Caco-2 (cell line): ENCODE results near the gene ARHGAP44. TPM values are rescaled to one million over a fixed set of nuclear protein-coding genes. Genes with fewer than 3 reads are reported as not detected.

Experiments
- BruUV-seq: library from RNA; stranded (reverse); fragments of 400-500 nt; replicated peaks from 2 replicates; lab custom pipeline; 2021; lab: Mats Ljungman, UMichigan
- CTCF ChIA-PET: fragments of 300-600 bp; sonication (Branson Sonifier 250); formaldehyde crosslinking; loops from one replicate; lab custom pipeline; 2022; ENCODE audit warnings: antibody characterized with exemption; lab: Charles Lee
- POLR2A ChIA-PET: fragments of 300-600 bp; sonication (Branson Sonifier 250); formaldehyde crosslinking; loops from one replicate; lab custom pipeline; 2022; ENCODE audit warnings: antibody characterized with exemption; lab: Charles Lee
- DNase-seq, 2 experiments: peaks; one replicate each; pipeline versions ENCODE4 v3.0.0 to v3.0.0-alpha.2; 2020 to 2022
- H3K27me3 ChIP-seq: replicated peaks from 2 replicates; pipeline ENCODE4 v1.6.0; 2011; ENCODE audit warnings: low read length; ENCODE audit not compliant: control insufficient read depth, insufficient read depth
- H3K36me3 ChIP-seq: 2 replicates; pipeline ENCODE4 v1.5.1; 2011; ENCODE audit warnings: low read length; ENCODE audit not compliant: control insufficient read depth, insufficient read depth
- H3K4me1 ChIP-seq: fragments of 250-450 bp; sonication (Bioruptor Pico); 2 replicates; pipeline ENCODE4 v1.5.1; 2020; ENCODE audit warnings: mild to moderate bottlenecking
- H3K4me3 ChIP-seq: 2 replicates; pipeline ENCODE4 v1.5.1; 2011; ENCODE audit warnings: low read depth, mild to moderate bottlenecking, control low read depth, low read length
- H3K9me3 ChIP-seq: fragments of 250-450 bp; sonication (Bioruptor Pico); 2 replicates; pipeline ENCODE4 v1.5.1; 2020; ENCODE audit warnings: mild to moderate bottlenecking, moderate library complexity
- H3K27ac Mint-ChIP-seq: one replicate; pipeline ENCODE4 v1.8.0; 2022; ENCODE audit warnings: mixed read lengths; ENCODE audit not compliant: unreplicated experiment
- H3K27me3 Mint-ChIP-seq: one replicate; pipeline ENCODE4 v1.8.0; 2022; ENCODE audit warnings: mixed read lengths; ENCODE audit not compliant: insufficient read depth, unreplicated experiment
- H3K36me3 Mint-ChIP-seq: one replicate; pipeline ENCODE4 v1.8.0; 2022; ENCODE audit warnings: mild to moderate bottlenecking, mixed read lengths; ENCODE audit not compliant: insufficient read depth, unreplicated experiment
- H3K4me1 Mint-ChIP-seq: one replicate; pipeline ENCODE4 v1.8.0; 2022; ENCODE audit warnings: low read depth, mixed read lengths; ENCODE audit not compliant: unreplicated experiment
- H3K4me3 Mint-ChIP-seq: one replicate; pipeline ENCODE4 v1.8.0; 2022; ENCODE audit warnings: mild to moderate bottlenecking, moderate library complexity, mixed read lengths; ENCODE audit not compliant: unreplicated experiment
- H3K9me3 Mint-ChIP-seq: one replicate; pipeline ENCODE4 v1.8.0; 2022; ENCODE audit warnings: mixed read lengths; ENCODE audit not compliant: unreplicated experiment
- CTCF ChIP-seq, 2 experiments: fragments of 200-600 bp in 1 of 2; IDR thresholded peaks; 1 replicate in 1 of 2; 2 replicates in 1 of 2; pipeline versions ENCODE4 v1.5.1 to v1.8.0; 2011 to 2022; ENCODE audit warnings: antibody characterized with exemption in 1 of 2, control low read depth in 1 of 2, inconsistent platforms in 1 of 2, low read depth in 1 of 2, low read length in 1 of 2, mild to moderate bottlenecking in 1 of 2, moderate library complexity in 1 of 2; ENCODE audit not compliant: insufficient read depth in 1 of 2, severe bottlenecking in 1 of 2, unreplicated experiment in 1 of 2
- intact Hi-C: fragments of 100-400 bp; cut with micrococcal nuclease; formaldehyde crosslinking; loops from one replicate; pipeline ENCODE4 v1.10.0; 2022; ENCODE audit not compliant: unreplicated experiment
- total RNA-seq: library from RNA; stranded (reverse); gene quantifications from 2 replicates; pipeline ENCODE4 v1.2.3, GENCODE V29; 2022

ARHGAP44 gene
- total RNA-seq, 1 experiment from 2014 or later, result 4.5 TPM

- H3K36me3 ChIP-seq, result no peaks in the 10 kb centered on the region
- Mint-ChIP-seq H3K36me3 (no peaks in the 10 kb centered on the region), H3K9me3 (no peaks in the 10 kb centered on the region), H3K4me3 (no peak overlapping the region), H3K27ac (no peak overlapping the region), H3K27me3 (no peaks in the 10 kb centered on the region), H3K4me1 (no peaks in the 10 kb centered on the region)
- DNase-seq, result no peak
- no peak overlapping the region for H3K4me3 ChIP-seq
- intact Hi-C loops, result no loop called here
- H3K9me3 ChIP-seq, result no peaks in the 10 kb centered on the region
- H3K4me1 ChIP-seq, result no peaks in the 10 kb centered on the region
- BruUV-seq, result no TSS peak
- no peaks in the 10 kb centered on the region for H3K27me3 ChIP-seq
- POLR2A ChIA-PET, result no interaction called here
- TF ChIP-seq CTCF (IDR thresholded peaks at IDR 0.05; ENCODE audit: insufficient read depth in 1 of 2, low read depth in 1 of 2, low read length in 1 of 2, severe bottlenecking in 1 of 2, unreplicated experiment in 1 of 2), result no peak
- CTCF ChIA-PET, result no interaction called here
Measured at GRCh38 chr17:12940699-12941098, 151.4 kb downstream of the ARHGAP44 start.

- Mint-ChIP-seq H3K9me3 (no peaks in the 10 kb centered on the region), H3K27ac (no peak overlapping the region), H3K4me1 (no peaks in the 10 kb centered on the region), H3K27me3 (no peaks in the 10 kb centered on the region), H3K4me3 (no peak overlapping the region), H3K36me3 (no peaks in the 10 kb centered on the region)
- BruUV-seq, result no TSS peak
- Histone ChIP-seq H3K36me3 (no peaks in the 10 kb centered on the region), H3K9me3 (no peaks in the 10 kb centered on the region), H3K4me3 (no peak overlapping the region), H3K27me3 (no peaks in the 10 kb centered on the region), H3K4me1 (no peaks in the 10 kb centered on the region)
- POLR2A ChIA-PET, result no interaction called here
- CTCF ChIA-PET, result no interaction called here
- intact Hi-C loops, result no loop called here
- DNase-seq, result no peak
- TF ChIP-seq CTCF (IDR thresholded peaks at IDR 0.05; ENCODE audit: insufficient read depth in 1 of 2, low read depth in 1 of 2, low read length in 1 of 2, severe bottlenecking in 1 of 2, unreplicated experiment in 1 of 2), result no peak
Measured at GRCh38 chr17:12947047-12947446, 157.7 kb downstream of the ARHGAP44 start.

GRCh38 chr17:12952012-12952411 is 162.7 kb downstream of the ARHGAP44 start:
- Histone ChIP-seq H3K9me3 (no peaks in the 10 kb centered on the region), H3K36me3 (no peaks in the 10 kb centered on the region), H3K27me3 (no peaks in the 10 kb centered on the region), H3K4me3 (no peak overlapping the region), H3K4me1 (no peaks in the 10 kb centered on the region)
- Mint-ChIP-seq H3K9me3 (no peaks in the 10 kb centered on the region), H3K36me3 (no peaks in the 10 kb centered on the region), H3K27ac (no peak overlapping the region), H3K27me3 (no peaks in the 10 kb centered on the region), H3K4me3 (no peak overlapping the region), H3K4me1 (no peaks in the 10 kb centered on the region)
- intact Hi-C loops, result no loop called here
- ChIA-PET POLR2A (no interaction called here), CTCF (no interaction called here)
- no peak for DNase-seq
- no peak for TF ChIP-seq CTCF (IDR thresholded peaks at IDR 0.05; ENCODE audit: insufficient read depth in 1 of 2, low read depth in 1 of 2, low read length in 1 of 2, severe bottlenecking in 1 of 2, unreplicated experiment in 1 of 2)
- no TSS peak for BruUV-seq
